ENCODE data around the gene ASPSCR1.

ASPSCR1 gene

DNA sequence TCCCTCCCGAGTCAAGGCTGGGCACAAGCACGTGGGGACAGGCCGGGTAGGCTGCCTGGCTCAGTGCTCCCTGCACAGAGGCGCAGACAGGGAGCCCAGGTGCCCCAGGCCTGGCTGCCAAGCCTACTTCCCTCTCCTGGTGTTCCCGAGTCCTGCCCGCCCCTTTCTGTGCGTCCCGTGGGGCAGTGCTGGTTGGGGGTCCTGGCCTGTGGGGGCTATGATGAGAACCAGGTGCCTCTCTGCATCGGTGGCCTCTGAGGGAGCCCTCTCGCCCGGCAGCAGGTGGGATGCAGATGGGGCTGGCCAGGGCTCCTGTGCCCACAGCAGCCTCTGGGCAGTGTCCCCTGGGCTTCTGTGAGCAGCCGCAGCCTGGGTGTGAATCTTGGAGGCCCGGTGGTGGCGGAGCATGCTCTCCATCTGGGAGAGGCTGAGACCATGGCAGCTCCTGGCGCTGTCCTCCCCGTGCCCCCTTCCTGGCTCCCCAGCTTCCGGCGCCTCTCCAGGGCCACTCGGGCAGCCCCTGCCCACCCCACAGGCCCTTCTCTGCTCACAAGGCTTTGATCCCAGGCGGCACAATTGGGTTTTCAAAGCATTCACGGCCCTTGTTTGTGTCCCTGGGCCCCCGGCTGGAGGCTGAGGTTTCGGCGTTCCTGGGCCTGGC, 38.0 kb downstream of the ASPSCR1 start:
- no peak for DNase-seq

DNA sequence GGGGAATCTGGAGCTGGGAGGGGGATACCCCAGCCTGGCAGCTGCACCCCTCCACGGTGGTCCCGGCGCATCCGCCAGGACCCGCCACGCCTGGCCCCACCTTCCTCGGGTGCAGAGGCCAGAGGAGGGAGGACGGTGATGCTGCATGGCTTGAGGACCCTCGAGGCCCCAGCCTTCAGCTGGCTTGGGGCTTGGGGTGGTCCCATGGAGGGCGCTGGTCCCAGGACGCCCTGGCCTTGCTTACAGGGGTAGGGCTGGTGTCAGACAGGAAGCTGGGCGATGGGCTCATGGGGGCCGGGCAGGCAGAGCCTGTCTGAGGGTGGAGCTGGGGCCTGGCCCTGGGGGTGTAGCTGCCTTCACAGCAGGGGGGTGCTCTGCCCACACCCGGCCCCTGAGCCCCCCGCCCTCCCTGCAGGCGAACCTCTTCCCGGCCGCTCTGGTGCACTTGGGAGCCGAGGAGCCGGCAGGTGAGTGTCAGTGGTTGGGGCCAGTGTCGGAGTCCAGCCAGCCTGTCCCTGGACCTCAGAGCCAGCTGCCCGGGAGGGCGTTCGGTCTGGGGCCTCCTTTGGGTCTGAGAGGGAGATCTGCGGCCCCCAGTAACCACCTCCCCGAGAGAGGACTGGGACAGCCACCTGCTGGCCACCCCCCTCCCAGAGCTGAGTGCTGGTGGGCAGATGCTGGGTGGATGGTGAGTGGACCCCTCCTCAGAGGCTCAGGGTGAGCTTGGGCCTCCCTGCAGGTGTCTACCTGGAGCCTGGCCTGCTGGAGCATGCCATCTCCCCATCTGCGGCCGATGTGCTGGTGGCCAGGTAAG, 38.8 kb downstream of the ASPSCR1 start:
- no peak for DNase-seq

DNA sequence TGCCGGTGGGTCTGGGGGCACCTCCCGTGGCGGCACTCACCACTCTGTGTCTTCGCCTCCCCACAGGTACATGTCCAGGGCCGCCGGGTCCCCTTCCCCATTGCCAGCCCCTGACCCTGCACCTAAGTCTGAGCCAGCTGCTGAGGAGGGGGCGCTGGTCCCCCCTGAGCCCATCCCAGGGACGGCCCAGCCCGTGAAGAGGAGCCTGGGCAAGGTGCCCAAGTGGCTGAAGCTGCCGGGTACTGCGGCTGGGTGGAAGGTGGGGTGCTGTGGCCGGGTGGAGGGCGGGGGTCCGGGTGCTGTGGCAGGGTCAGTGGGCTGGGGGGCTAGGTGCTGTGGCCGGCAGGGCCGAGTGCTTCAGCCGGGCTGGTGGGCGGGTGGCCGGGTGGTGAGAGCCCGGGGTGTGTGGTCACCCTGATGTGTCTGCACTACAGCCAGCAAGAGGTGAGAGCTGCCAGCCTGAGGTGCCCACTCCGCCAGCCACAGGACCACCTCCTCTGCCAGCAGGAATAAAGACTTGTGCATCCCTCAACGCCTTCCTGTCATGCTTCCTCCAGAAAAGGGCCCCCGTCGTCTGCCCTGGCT, 39.5 kb downstream of the ASPSCR1 start:
- no peak for DNase-seq

DNA sequence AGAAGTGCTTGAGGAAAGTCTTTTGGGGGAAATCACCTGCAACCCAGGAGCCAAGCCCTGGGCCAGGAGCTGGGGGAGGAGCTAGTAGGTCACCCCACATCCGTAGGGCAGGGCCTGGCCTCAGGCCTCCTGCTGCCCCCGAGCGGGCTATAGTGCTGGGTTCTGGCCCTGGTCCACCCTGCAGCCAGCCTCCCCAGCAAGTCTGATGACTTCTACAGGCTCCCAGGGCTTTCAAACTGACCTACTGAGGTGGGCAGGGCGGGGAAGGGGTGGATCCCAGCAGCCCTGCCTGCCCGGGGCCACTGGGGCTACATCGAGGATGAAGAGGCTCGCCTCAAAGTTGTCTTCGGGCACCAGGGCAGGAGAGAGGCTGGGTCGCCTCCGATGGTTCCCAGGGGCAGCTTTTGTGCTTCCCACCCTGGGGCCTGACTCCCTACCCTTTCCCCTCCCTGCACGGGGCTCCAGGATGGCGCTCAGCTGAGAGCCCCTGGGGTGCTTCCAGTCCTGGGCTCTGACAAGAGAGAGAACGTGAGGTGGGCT, 40.3 kb downstream of the ASPSCR1 start:
- DNase-seq = no peak

DNA sequence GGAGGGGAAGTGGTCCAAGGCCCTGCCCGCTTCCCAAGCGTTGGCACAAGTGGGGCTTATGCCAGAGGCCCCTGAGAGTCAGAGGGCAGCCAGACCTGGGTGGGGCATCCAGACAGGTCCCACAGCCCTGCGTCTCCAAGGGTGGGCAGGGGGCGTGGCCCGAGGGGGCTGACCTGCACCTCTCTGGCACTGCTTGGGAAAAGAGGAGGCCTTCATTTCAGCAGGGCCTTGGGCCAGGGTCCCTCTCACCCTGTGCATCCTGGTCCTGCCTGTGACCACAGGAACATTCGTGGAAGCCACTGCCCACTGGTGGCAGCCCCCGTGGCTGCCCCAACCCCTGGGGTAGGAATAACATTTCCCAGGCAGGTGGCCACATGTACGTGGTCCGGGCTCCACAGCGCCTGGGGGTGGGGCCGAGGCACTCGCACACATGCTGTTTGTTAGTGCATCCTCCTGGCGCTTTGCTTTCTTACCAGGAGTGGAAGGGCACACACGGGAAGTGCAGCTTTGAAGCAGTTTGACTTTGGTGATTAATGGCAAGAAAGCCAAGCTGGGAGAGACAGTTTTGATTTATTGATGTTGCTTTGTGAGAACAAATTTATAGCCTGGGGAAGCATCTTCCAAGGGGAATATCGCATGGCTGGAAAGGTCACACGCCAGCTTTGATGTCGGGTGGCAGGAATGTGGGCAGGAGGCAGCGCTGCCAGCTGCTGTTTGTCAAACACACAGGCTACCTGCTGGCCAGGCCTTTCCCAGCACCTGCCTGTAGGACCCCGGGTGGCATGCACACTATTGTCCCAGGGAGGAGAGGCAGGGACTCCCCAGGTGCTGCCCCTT, 40.9 kb downstream of the ASPSCR1 start:
- no peak for DNase-seq

DNA sequence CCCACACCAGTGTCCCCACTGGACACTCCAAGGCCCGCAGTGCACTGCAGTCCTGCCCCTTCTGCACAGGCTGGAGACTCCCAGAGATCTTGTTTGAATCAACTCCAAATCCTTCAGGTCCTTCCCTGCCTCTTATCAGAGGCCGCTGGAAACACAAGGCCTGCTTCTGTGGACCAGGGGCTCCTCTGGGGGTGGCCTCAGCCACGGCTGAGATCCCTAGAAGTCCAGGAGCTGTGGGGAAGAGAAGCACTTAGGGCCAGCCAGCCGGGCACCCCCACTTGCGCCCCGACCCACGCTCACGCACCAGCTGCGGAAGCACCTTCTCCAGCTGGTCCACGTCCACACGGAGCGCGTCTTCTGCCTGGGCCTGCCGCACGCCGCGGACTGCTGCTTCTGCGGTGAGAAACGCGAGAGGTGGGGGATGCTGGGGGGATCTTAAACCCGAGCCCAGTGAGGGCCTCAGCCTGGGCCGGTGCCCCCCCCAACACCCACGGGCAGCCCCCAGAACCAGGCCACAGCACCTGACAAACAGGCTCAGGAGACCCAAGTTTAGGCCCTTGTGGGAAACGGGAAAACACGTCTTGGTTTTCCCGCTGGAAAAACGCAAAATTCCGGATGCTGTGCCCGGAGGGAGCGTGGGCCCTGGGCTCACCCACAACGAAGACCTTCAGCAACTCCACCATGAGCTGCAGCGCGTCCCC, 41.7 kb downstream of the ASPSCR1 start:
- DNase-seq = no peak

DNA sequence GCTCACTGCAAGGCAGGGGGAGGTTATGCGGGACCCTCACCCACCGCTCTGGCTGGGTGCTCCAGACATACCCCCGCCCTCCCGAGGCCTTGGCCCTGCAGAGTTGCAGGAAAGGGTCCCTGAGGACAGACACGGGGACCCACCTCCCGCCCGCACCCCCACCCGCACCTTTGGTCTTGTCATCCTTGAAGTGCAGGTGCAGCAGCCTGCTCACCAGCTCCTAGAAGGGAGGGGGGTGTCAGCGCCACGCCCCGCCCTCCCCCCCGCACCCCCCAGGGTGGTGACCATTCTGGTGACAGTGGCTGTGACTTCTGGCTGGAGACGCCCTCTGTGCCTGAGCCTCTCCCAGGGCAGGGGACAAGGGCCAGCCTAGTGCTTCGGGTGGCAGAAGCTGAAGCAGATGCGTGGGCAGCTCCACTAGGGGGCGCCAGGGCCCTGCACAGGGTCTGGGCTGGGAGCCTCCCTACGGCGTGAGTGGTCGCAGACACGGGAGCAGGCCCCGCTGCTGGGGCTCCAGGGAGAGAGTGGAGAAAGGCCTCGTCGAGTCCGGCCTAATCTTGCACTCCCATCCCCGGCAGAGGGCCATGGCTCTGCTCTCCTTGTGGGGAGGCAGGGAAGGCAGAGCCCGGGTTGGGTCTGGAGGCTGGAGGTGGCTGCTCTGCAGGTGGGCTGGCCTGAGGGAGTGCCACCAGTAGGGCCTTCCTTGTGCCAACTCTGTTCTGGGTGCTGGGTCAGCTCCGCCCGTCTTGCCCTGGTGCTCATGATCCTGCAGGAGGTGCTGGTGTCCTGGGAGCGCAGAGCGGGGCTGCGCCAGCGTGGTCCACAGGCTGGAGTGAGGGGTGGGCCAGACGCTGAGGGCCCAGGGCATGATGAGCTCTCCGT, 42.5 kb downstream of the ASPSCR1 start:
- peak; percentile 59 for DNase-seq

DNA sequence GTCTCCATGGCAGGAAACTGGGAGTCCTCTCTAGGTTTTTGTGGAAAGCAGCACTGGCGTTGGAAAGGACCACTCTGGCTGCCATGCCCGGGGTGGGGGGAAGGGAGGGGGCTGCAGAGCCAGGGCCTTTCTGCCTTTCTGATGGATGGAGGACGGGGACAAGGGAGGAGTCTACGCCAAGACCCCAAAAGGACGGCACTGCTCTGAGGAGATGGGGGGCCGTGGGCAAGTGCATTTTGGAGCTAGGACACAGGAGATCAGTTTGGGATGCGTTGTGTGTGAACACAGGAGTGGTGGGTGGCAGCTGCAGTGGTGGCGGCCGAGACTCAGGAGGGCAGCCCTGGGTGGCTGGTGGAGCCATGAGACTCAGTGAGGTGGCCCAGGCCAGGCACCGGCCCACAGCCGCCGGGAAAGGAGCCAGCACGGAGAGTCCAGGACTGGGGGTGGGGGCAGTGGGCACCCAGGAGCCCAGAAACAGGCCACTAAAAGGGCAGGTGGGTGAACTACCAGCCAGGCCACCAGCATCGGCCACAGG, 43.2 kb downstream of the ASPSCR1 start:
- no peak for DNase-seq

DNA sequence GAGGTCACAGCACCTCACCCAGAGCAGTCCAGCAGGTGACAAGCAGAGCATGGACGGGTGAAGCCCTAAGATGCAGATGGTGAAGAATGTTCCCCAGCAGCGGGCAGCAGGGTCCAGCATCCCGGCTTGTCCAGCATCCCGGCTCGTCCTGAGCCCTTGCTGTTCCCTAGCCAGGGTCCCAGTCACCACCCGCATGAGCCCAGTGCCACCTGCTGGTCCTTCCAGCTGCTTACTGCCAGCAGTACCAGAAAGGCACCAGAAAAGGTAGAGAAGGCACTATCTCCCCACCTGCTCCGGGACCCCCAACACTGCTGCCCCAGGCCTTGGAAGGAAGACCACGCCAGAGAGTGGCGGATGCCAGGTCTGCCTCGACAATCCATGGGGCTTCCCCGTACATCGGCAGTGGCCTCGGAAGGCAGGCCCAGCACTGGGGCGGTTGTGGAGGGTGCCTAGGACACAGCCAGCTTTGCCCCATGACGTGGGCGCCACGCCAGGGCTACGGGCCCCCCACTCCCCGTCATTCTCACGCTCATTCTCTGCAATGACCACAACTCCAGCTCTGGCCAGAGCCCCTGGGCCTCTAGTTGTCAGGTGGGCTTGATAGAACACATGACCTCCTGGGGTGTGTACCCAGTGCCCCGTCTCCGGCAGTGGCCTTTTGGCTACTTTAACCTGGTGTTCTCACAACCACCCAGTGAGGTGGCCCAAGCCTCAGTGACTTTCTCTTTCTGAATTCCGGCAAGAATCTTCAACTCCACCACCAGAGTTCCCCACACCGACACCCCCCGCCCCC, 43.9 kb downstream of the ASPSCR1 start:
- DNase-seq = peak; percentile 27

DNA sequence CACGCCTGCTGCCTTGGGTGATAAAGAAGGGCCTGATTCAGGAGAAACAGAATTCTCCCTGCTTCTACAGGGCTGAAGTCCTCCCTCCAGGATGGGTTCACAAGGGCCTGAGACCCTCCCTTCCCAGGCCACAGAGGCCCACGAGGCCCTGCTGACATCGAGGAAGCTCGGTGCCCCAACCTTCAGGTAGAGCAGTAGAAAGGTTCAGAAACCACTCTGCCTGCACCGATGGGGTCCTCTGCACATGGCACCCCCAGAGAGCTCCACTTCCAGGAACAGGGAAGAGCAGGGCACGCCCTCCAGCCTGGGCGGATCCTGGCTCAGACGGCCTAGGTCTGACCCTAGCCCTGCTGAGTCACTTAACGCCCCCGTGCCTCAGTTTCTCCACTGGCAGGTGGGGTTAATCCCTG, 44.5 kb downstream of the ASPSCR1 start:
- no peak for DNase-seq

DNA sequence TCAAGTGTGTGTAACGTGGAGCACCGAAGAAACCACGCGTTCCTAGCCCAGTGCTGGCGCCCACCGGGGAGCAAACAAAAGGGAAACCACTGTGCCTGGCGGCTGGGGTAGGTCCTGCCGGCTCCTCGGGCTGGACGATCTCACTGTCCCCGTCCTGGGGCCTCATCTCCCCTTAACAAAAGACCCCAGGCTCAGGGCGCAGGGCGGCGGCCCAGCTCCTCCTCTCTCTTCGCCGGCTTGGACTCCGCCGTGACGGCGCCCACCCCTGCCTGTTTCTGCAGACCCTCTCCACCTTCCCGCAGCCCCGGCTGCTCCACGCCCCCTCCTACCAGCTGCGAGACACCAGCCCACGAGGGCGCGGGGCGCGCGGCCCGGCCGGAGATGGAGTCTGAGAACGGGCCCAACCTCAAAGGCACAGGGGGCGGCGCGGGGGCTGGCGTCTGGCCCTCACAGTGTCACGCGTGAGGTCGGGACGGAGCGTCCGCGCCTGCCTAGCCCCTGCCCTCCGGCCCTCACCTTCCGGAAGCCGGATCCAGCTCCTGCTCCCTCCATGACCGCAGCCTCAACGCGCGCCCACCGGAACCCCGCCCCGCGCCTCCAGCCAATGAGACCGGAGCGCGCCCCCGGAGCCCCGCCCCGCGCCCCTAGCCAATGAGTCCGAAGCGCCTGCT, 45.0 kb downstream of the ASPSCR1 start, which contains the start of gene CENPX:
CENPX (minus strand) TSS at position 569 of the 671 bp plus-strand sequence; CDS start at position 552, 17 bp downstream.
- DNase-seq = no peak

DNA sequence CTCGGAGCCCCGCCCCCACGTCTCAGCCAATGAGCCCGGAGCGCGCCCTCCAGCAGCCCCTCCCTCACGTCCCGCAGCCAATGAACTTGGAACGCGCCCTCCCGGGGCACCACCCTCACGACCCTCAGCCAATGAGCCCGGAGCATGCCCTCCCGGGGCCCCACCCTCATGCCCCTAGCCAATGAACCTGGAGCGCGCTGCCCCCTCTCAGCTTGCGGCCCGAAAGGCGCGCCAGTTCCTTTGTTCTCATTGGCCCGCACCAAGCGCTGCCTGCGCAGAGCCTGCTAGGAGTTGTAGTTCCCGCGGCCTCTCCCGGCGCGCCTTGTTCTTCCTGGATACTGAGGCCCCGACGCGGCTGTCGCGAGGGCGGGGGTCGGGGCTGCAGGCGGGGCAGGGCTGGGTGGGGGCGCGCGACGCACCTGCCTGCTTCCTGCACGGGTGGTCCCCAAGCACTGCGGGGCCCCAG, 45.6 kb downstream of the ASPSCR1 start, which contains the start of gene LRRC45:
LRRC45 (plus strand) TSS at position 325 of the 466 bp plus-strand sequence. CDS start 339 bp downstream, outside the sequence.
- peak; percentile 99 for DNase-seq

DNA sequence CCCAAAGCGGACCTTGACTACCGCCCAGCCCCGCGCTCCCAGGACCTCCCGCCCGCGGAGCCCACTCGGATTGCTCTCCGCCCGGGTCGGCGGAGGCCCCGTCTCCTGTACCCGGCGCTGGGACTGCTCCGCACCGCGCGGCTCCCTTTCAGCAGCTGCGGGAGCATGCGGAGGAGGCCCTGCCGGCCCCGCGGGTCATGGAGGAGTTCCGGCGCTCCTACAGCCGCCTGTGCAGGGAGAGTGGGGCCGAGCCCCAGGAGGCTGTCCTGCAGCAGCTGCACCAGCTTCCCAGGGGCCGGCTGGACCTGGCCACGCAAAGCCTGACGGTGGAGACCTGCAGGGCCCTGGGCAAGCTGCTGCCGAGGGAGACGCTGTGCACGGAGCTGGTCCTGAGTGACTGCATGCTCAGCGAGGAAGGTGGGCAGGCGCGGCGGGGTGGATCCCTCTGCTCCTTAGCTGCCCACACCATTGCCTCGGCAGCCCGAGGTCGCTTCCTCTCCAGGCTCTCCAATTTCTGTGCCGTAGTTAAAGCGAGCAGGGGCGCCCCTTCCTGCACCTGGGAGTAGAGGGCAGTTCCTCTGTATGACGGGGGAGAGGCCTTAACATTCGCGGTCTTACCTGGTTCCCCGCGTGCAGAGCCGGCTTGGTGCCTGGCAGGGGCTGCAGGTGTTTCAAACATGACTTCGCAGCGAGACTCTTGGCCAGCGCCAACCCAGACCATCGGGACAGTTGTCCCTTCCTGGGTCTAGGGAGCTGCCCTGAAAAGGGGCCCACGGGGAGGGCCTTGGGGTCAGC, 46.2 kb downstream of the ASPSCR1 start:
- DNase-seq = no peak

DNA sequence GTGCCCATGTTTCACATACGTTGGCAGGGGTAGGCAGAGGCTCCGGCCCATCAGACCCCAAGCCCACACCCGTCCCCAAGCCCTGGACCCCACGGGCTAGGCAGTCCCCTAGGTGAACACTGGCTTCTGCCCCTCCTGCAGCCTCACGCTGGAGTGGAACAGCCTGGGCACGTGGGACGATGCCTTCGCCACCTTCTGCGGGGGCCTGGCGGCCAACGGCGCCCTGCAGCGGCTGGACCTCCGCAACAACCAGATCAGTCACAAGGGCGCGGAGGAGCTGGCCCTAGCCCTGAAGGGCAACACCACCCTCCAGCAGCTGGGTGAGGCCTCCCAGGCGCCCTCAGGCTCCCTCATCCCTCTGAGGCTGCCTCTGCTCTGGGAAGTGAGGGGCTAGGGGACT, 47.4 kb downstream of the ASPSCR1 start:
- no peak for DNase-seq

DNA sequence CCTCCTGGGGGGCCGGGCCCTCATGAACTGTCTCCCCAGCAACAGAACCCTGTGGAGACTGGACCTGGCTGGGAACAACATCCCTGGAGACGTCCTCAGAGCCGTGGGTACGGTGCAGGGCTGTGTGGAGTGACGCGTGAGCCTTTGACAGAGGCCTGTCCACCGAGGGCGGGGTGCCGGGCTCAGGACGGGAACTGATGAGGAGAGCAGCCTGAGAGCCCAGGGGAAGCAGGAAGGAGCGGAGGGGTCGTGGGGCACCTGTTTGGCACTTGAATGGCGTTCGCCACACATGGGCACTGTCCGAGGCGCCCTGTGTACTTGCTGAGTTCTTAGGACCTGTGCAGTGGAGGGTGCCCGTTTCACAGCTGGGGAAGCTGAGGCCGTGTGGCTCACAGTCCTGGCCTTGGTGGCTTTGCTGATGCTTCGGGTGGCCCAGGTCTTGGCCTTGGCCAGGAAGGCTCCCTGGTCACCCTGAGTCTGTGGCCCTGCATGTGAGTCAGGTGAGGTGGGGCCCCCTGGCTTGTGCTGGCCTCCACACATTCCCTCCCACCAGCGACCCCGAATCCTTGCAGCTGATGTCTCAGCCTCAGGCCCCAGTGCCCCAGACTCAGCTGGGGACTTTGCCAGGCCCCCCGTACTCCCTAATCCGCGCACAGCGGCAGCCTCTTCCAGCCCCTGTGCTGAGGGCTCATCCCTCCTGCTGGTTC, 48.1 kb downstream of the ASPSCR1 start:
- DNase-seq = no peak

DNA sequence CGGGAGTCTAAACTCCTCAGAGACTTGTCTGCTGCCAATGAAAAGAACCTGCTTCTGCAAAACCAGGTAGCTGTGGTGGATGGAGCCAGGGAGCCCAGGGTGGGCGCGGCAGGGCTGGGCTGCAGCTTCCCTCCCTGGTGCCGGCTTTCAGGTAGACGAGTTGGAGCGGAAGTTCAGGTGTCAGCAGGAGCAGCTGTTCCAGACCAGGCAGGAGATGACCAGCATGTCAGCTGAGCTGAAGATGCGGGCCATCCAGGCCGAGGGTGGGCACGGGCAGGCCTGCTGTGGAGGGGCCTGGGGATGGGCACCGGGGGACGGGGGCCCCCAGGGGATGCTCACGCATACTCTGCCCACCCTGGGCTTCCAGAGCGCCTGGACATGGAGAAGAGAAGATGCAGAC, 50.8 kb downstream of the ASPSCR1 start:
- no peak for DNase-seq

DNA sequence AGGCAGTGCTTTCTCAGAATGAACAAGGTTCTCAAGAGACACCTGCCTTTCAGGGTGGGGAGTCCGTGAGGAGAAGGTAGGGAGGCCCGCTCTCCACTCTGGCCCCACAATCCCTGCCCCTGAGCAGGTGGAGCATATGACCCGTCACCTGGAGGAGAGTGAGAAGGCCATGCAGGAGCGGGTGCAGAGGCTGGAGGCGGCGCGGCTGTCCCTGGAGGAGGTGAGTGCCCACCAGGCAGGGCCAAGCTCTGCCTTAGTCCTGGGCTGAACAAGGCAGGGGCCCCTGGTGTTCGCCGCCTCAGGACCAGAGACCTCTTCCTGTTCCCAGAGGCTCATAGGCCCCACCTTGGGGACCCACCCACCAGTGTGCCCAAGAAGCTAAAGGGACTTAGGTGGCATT, 51.5 kb downstream of the ASPSCR1 start:
- no peak for DNase-seq
